LoVo (cell line): ENCODE results near the gene PPP2R5C.

Experiments used
- DNase-seq: peaks from one replicate; pipeline ENCODE4 v3.0.0-alpha.2; 2016; ENCODE audit warnings: low spot score

Gene PPP2R5C

DNA sequence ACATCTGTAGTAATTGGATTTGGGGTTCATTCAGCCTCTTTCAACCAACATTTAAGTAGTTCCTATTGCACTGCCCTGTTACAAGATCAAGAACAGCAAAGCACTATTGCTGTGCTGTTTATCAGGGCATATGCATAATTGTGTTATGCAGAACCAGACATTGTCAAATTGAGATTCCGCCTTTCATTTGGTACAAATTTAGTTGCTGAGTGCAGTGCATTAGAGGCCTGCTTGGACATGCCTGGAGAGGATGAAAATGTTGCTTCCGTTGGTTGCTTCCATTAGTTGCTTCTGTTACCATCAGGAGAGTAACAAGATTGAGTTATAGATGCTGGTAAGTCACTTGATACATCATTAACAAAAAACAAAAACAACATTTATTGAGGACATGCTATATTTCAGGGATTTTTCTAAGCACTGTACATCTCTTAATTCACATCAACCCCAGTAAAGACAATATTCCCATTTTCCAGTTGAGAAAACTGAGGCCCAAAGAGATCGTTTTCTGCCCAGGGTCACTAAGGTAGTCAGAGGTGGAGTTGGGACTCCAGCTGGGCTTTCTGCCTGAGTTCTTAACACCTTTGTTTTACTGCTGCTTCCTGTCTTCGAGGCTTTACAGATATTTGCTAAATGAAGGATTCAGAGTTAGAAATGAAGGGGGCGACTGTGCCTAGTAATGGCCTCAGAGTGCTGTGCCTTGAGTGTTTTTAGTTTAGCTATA is 79.3 kb downstream of the PPP2R5C start:
- DNase-seq = no peak

DNA sequence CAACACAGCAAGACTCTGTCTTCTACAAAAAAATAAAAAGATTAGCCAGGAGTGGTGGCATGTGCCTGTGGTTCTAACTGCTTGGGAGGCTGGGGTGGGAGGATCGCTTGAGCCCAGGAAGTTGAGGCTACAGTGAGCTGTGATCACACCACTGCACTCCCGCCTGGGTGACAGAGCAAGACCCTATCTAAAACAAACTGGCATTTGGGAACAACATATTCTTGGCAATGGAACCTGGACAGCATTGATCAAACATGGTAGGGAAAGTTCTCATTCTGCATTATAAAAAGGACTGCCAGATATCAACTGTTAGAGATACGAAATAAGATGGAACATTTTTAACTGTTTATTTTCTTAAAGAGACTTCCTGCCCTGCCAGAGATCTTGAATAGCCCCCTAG is 81.5 kb downstream of the PPP2R5C start:
- DNase-seq = no peak

DNA sequence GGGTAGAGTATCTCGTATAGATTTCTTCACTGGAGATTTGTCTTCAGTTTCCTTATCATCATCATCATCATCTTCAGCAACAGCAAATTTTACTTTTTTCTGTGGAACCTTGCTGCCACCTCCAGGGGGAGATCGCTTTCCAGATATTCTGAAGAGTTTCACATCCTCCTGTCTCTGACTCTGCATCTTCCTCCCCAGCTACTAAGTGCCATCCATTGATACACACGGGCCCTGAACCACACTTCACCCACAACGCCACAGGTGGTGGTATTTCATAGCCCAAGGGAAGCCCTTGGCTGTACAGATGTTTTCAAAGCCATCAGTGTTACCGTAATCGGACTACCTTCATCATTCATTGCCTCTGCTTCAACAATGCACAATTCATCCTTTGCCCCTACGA is 82.2 kb downstream of the PPP2R5C start:
- DNase-seq = no peak

DNA sequence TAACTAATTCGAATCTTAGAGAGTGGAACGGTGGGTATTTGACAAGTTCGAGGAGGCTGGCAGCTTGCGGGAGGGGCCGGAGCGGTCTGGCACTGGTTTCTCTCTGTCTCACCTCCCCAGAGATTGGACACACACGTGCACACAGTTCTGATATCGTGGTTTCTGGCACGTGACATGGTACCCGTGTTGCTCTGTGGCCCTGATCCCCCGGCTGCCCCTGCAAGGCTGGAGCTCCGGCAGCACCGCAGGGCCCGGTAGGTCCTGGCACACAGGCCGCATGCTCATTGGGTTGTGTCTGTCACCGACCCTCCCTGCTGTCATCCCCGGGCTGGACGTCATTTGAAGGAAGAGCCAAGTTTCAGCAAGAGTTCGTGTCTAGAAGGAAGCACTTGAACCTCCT is 82.7 kb downstream of the PPP2R5C start:
- DNase-seq = no peak

DNA sequence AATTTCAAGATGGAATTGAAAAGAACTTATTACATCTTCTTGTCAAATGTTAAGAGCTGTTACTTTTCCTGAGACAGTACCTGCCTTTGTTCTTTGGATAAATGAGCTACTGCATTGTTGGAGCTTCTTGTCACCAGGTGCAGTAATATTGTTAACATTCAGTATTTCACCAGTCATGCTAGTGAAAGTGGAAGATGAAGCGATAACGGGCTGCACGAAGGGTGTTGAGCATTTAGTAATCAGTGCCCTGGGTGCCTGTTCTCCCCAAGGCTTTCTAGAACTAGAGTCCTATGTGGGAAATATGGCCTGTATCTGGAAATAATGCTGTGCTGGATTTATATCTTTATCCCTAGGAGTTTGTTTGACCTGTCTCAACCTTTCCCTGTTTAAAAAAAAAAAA is 83.2 kb downstream of the PPP2R5C start:
- DNase-seq = no peak

DNA sequence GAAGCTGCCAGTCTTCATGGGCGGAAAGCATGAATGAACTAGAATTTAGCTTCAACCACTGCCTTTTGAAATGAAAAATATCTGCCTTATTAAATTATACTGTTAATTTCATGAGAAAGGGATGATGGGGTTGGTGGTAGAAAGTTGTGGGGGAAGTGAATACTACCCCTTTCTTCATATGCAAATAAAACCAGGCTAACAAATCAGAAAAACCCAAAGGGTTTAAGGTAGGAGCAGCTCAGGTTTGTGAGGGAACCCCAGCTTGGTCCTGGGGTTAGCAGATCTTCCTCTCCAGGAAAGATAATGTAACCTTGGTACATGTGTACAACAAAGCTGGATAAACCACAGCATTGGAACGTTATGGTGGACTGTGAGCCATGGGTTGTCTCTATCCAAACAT is 84.0 kb downstream of the PPP2R5C start:
- DNase-seq = no peak

DNA sequence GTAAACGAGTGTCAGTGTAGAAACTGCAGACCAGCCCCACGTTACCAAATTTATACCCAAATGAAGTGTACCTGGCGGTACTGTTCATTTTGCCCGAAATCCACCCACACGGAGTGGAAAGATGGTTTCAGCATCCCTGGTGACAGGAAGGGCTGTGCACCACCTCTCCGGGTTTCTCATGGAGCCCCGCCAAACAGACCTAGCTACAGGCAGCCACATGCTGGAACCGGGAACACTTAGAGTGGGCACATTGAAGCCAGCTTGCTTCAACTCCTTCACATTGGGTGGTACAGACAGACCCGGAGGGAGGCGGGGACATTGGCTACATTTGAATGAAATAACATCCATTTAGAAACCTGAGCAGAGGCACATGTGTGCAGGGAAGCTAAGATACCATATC is 84.4 kb downstream of the PPP2R5C start:
- no peak for DNase-seq

DNA sequence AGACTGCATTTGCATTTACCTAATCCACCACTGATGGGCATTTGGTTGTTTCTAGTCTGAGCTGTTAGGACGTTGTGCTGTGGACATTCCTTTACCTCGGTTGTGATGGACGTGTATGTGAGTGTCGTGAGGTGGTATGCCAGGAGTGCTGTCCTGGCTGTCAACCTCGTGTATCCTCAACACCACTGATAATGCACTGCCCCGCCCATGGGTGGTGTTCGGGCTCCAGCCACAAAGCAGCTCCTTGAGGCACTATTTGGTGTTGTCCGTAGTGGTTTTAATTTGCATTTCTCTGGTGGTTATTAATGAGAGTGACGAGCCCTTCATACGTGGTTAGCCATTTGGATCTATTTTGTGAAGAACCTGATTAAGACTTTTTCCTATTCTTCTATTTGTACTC is 87.6 kb downstream of the PPP2R5C start:
- no peak for DNase-seq

DNA sequence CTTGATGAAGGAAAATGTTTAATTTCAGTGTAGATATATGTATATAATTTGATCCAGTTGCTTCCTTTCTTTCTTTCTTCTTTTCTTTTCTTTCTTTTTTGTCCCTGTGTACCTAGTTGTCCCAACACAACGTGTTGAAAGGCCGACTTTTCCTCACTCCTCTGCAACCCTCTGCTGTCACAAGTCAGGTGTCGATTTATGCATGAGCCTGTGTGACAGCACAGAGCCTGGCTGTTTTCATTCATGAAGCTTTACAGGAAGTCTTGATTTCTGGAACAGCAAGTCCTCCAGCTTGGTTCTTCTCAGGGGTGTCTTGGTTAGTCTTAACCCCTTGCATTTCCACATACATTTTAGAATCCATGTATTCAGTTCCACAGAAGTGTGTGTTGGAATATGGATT is 88.1 kb downstream of the PPP2R5C start:
- DNase-seq = no peak

DNA sequence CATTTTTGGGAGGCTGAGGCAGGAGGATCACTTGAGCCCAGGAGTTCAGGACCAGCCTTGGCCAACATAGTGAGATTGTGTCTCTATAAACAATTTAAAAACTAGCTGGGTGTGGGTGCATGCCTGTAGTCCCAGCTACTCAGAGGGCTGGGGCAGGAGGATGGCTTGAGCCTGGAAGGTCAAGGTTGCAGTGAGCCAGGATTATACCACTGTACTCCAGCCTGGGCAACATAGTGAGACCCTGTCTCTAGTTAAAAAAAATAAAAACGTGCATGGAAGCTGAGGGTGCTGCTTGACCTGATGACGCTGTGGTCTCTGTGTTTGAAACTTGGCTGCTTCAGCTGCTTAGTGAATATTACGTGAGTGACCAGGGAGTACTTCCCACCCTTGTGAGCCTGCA is 89.7 kb downstream of the PPP2R5C start:
- DNase-seq = no peak

DNA sequence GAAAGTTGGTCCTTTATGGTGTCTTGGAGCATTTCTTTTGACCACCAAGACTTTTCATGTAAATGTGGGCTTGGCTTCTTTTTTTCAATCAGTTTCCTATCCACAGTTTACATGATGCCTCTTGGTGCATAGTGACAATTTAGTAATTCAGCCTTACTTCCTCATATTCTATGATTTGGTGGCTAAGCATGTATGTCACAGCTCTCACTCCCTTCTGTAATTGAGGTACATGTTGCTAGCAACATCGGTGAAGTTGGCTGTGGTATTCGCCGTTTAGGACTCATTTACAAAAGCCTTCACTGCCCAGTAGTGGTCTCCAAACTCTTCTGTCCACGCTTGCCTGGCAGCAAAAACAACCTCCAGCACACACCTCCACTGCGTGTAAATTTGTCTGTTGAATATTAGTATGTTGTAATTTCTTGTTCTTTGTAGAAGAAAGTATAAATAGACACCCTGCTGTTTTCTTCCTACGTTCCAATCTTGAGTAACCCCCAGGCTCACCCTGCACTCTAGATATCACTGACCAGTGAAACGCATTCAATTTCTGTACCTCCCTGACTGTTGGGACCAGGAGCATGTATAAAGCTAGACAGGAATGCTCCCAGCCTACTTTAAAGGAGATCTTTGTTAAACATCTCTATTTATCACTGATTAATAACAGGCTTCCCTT is 90.4 kb downstream of the PPP2R5C start:
- no peak for DNase-seq

DNA sequence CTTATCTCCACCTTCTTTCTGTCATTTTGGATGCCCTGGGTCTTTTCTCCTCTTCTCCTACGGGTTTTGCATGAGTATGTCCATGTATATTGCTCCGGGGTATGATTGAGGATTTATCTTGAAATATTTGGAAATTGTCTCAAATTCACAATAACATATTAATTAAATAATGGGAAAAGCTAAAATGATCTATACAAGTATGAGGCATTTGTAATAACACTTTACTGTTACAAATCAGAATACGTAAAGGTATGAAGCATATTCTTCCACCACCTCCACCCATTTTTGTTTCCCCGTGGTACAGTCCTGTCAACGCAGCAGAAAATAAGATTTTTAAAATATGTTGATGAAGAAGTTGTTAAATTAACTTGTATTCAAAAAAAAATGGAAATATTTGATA is 91.3 kb downstream of the PPP2R5C start:
- DNase-seq = no peak

DNA sequence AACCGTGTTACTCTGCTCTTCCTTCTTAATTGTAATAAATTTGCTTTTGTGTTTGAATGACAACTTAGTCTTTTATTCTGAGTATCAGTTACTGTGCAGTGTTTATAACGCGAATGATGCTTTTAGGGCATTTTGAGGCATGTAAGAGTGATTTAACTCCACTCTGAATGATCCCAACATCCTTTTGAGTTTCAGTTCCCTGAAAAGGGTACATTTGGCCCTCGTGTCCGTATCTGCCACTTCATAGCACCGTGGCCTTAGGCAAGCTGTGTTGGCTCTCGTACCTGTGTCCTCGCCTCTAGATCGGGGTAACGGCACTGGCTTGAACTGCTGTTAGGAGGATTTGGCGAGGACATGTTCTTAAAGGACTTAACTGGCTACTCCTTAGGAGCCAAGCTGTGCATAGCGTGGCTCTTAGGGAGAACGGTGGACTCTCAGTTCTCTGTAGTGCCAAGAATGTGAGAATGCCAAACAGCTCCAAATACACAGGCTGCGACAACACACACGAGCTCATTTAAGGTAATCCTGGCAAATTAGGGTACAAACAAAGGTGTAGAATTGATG is 92.0 kb downstream of the PPP2R5C start:
- DNase-seq = no peak

DNA sequence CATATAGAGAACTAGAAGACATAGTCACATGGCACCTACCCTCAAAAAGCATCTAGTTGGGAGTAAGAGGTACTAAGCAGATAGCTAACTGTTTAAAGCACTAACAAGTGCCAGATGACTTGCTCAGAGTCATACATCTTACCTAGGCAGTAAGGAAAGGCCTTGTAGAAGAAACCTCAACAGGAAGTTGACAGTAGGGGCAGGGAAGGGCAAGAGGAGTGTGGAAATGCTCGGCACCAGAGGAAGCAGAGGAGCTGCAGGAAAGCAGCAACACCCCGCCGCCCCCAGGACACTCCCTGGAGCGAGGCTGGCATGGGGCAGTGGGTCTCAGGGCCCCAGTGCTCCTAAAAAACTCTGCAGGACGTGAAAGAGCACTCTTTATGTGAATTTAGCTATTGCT is 92.9 kb downstream of the PPP2R5C start:
- no peak for DNase-seq

DNA sequence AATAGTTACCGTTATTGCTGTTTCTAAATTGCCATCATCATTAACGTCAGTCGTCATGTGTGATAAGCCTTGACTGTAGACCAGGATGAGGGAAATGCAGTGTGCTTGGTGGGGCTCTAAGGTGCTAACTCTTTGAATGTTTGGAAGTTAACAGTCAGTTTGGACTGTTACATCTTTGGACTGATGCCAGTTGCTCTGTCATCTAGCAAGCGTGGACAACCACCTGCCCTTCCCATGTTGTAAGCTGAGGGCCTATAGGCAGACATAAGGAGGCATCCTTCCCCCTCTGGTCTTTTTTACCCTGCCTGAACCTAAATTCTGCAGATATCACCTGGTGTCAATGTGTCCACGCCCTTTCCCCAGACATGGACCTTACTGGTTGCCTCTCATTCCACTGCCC is 94.4 kb downstream of the PPP2R5C start:
- DNase-seq = no peak

DNA sequence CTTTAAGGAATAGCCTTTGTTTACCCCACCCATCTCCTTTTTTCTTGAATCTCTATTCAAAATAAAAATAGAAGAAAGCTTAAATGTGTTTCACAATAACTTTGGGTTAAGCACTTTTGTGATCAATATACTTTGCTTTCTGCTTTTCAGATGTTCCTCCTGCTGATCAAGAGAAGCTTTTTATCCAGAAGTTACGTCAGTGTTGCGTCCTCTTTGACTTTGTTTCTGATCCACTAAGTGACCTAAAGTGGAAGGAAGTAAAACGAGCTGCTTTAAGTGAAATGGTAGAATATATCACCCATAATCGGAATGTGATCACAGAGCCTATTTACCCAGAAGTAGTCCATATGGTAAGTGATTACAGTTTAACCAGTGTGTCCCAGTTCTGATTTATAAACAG is 95.0 kb downstream of the PPP2R5C start:
- DNase-seq = no peak

DNA sequence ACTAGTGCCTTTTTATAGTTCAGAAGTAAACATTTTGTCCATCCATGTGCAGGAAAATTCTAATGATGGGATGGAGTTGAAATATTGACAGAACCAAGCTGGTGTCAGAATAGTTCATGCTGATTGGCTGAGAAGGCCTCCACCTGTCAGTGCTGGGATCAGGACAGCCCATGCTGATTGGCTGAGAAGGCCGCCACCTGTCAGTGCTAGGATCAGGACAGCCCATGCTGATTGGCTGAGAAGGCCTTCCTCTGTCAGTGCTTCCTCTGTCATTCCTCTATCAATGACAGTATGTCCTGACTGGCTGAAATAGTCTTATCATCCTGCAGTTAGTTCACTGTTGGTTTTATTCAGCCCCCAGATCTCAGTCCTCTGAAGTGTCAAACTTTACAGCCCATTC is 95.7 kb downstream of the PPP2R5C start:
- no peak for DNase-seq

DNA sequence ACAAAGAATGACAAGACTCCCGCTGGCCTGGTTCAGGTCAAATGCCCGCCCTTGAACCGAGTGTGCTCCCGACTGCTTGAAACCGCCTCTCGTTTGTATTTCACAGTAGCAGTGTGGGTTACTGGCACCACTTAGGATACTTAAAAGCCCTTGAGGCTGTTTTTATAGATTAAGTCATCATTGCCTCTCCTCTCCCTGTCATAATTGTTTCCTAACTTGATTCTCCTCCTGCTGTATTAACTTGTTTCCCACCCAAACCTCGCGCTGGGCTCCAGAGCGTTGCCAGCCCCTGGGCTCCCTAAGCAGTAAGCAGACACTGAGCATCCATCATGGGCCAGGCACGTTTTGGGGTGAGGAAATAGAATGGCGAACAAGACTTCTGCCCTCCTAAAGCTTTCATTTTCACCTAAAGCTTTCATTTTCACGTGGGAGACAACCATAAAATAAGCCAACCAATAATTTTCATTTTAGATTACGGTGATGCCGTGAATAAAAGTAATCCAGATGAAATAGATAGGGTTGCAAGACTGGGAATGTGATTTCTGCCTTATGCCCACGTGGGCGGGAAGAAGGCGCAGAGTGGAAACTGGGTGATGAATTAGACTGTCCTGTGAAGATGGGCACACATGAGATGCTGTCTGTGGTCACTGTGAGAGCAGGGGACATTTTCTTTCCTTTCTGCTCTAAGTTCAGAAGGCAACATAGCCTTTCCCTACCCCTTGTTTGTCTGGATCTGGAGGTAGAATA is 97.5 kb downstream of the PPP2R5C start:
- DNase-seq = no peak

DNA sequence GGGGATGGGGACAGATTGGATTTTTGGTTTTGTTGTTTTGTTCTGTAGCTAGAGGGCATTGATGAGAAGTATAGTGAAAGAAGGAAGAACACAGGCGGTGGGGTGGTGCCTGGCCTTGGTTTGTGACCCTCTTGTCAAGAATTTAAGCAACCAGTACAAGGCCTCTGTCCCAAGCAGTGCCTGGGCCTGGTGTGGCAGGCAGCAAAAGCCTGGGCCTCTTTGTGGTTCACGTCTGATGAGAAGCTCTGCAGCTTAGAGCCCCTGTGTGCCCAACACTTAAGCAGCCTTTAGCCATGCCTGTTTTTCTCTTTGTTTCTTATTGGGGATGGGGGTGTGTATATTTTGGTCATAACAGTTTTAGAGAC is 98.0 kb downstream of the PPP2R5C start:
- no peak for DNase-seq

DNA sequence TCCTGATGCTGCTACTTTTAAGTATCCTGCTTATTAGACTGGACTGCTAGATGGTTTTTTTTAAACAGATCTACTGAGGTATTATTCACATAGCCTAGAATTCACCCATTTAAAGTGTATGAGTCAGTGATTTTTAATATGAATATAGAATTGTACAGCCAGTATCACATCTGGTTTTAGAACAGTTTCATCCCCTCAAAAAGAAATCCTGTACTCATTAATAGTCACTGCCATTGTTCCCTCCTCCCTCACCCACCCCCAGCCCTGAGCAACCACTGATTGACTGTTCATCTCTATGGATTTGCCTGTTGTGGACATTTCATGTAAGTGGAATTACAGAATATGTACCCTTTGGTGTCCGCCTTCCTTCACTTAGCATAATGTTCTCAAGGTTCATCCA is 98.4 kb downstream of the PPP2R5C start:
- DNase-seq = no peak

DNA sequence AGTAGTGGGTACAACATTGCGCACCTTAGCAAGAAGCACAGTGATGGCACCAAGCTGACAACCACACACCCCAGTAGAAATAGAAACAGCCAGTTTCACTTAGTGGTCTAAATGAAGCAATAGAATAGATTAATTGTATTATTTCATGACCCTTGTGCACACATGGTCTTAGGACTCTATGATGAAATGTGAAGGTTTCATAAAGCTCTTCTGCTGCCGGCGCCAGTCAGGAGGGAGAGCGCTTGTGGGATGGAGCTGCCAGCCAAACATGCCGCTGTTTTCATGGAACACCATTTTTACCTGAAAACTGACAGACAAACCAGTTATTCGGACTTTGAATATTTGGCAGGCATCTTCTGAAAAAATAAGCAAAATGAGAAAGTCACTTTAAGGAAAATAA is 100.0 kb downstream of the PPP2R5C start:
- DNase-seq = no peak

DNA sequence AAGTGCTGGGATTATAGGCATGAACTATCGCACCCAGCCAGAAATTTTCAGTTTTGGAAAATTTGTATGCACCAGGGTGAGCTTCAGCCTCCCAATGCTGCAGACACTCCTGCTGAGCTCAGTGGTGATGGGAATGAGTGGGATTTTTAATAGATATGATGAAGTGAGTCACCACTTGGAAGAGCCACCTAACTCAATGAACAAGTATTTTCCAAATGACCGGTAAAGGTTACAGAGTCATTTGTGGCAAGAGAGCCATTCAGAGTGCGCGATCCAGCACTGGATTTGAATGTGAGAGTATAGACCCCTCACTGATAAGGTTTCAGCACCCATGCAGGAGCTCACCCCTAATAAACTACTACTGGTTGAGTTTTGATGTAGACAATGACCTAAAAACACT is 100.7 kb downstream of the PPP2R5C start:
- no peak for DNase-seq

DNA sequence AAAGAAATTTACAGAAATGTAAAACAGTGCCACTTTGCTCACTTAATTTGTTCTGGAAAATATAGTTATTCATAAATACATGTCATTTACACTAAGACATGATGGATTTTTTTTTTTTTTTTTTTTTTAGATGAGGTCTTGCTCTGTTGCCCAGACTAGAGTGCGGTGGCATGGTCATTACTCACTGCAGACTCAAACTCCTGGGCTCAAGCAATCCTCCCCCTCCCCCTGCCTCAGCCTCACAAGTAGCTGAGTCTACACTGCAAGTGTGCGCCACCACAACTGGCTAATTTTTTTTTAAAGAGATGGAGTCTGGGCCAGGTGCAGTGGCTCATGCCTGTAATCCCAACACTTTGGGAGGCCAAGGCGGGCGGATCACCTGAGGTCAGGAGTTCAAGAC is 101.2 kb downstream of the PPP2R5C start:
- no peak for DNase-seq
